K562 (cell line): ENCODE results near the gene CCDC200. TPM values are rescaled to one million over a fixed set of nuclear protein-coding genes. Genes with fewer than 3 reads are reported as not detected.

Source experiments
- GABPB1 ChIP-seq: sonication (generic); formaldehyde crosslinking; IDR thresholded peaks from 2 replicates; pipeline ENCODE4 v1.8.0; 2022; ENCODE audit warnings: mild to moderate bottlenecking, missing genetic modification reagents
- IFI16 ChIP-seq: fragments of 250-450 bp; sonication (Bioruptor Pico); IDR thresholded peaks from 2 replicates; pipeline ENCODE4 v2.1.2; 2022; ENCODE audit warnings: mild to moderate bottlenecking, inconsistent platforms
- MTA2 ChIP-seq: fragments of 450-650 bp; IDR thresholded peaks from 2 replicates; pipeline ENCODE4 v1.6.1; 2016; ENCODE audit warnings: low read depth
- MTF1 ChIP-seq: fragments of 250-450 bp; sonication (Bioruptor Pico); IDR thresholded peaks from 2 replicates; pipeline ENCODE4 v1.9.0; 2021; ENCODE audit warnings: moderate library complexity, mild to moderate bottlenecking, inconsistent platforms, borderline replicate concordance
- NONO ChIP-seq, 2 experiments: fragments of 200-400 bp in 1 of 2; fragments of 450-650 bp in 1 of 2; formaldehyde crosslinking in 1 of 2; IDR thresholded peaks; 2 replicates each; pipeline ENCODE4 v1.6.1; 2017; ENCODE audit warnings: low read depth in 2 of 2, mild to moderate bottlenecking in 2 of 2, moderate library complexity in 2 of 2, low read length in 1 of 2
- POLR2A ChIP-seq: fragments of 450-650 bp; conservative IDR thresholded peaks from 2 replicates; pipeline ENCODE4 v1.6.1; 2016
- POLR2H ChIP-seq: IDR thresholded peaks from 2 replicates; pipeline ENCODE4 v1.6.1; 2016; ENCODE audit warnings: missing genetic modification characterization, low read depth, mild to moderate bottlenecking, control low read depth, missing compliant biosample characterization, moderate library complexity
- PRPF4 ChIP-seq: fragments of 200-400 bp; formaldehyde crosslinking; IDR thresholded peaks from one replicate; pipeline ENCODE4 v1.6.1; 2017; ENCODE audit warnings: low read length, low read depth, mild to moderate bottlenecking; ENCODE audit not compliant: insufficient read depth, poor library complexity, severe bottlenecking
- SMAD4 ChIP-seq: fragments of 250-450 bp; sonication (Bioruptor Pico); conservative IDR thresholded peaks from 2 replicates; pipeline ENCODE4 v1.8.0; 2021; ENCODE audit warnings: inconsistent platforms, mild to moderate bottlenecking, moderate library complexity
- SRSF7 ChIP-seq: fragments of 200-400 bp; formaldehyde crosslinking; optimal IDR thresholded peaks from 2 replicates; pipeline ENCODE3; 2017; ENCODE audit warnings: mild to moderate bottlenecking, low read depth, low read length
- TEAD4 ChIP-seq, 2 experiments: sonication (generic) in 1 of 2; formaldehyde crosslinking in 1 of 2; IDR thresholded peaks; 2 replicates each; pipeline versions ENCODE4 v1.6.1 to v1.8.0; 2012 to 2022; ENCODE audit warnings: borderline replicate concordance in 1 of 2, inconsistent platforms in 1 of 2, low read length in 1 of 2, mild to moderate bottlenecking in 1 of 2, missing genetic modification reagents in 1 of 2
- WHSC1 ChIP-seq: IDR thresholded peaks from one replicate; pipeline ENCODE4 v1.6.1; 2012; ENCODE audit warnings: low read length, control low read depth, inconsistent platforms
- YY1 ChIP-seq, 3 experiments: IDR thresholded peaks; 2 replicates each; pipeline ENCODE4 v1.6.1; 2011; ENCODE audit warnings: low read length in 2 of 3, mild to moderate bottlenecking in 2 of 3, moderate library complexity in 2 of 3, borderline replicate concordance in 1 of 3, control low read depth in 1 of 3, low read depth in 1 of 3; ENCODE audit not compliant: insufficient read depth in 3 of 3, insufficient replicate concordance in 2 of 3, control insufficient read depth in 1 of 3, insufficient read length in 1 of 3; ENCODE audit errors: extremely low read depth in 1 of 3
- ZBTB5 ChIP-seq: fragments of 450-650 bp; IDR thresholded peaks from 2 replicates; pipeline ENCODE4 v1.6.1; 2017; ENCODE audit warnings: antibody characterized with exemption
- ZNF121 ChIP-seq: sonication (generic); formaldehyde crosslinking; conservative IDR thresholded peaks from 2 replicates; pipeline ENCODE4 v1.8.0; 2022; ENCODE audit warnings: missing genetic modification reagents
- ZNF146 ChIP-seq: IDR thresholded peaks from one replicate; pipeline ENCODE4 v1.6.1; 2018; ENCODE audit warnings: missing compliant biosample characterization; ENCODE audit not compliant: unreplicated experiment
- ZNF217 ChIP-seq: sonication (generic); formaldehyde crosslinking; IDR thresholded peaks from 2 replicates; pipeline ENCODE4 v1.8.0; 2022; ENCODE audit warnings: mild to moderate bottlenecking, missing genetic modification reagents
- polyA plus RNA-seq, 8 experiments: library from polyadenylated mRNA; depleted of rRNA in 4 of 8; stranded (reverse) in 5 of 8; unstranded in 3 of 8; fragments of >200 nt; fragmentation: Nextera tagmentation in 2 of 8; fragmentation: Illumina TruSeq in 1 of 8; extraction: Ambion mirVana in 2 of 8; extraction: Trizol in 1 of 8; gene quantifications; 2 replicates each; pipeline versions ENCODE4 v1.2.1 to v1.2.3, GENCODE V29; 2011 to 2014; ENCODE audit warnings: inconsistent platforms in 1 of 8, missing spikeins in 1 of 8
- total RNA-seq, 7 experiments: library from RNA; depleted of rRNA in 6 of 7; stranded (reverse); fragments of >200 nt in 6 of 7; fragmentation: Illumina TruSeq in 2 of 7; extraction: Trizol in 2 of 7; gene quantifications; 2 replicates each; pipeline versions ENCODE4 v1.2.1 to v1.2.3, GENCODE V29; 2011 to 2021; ENCODE audit warnings: low replicate concordance in 1 of 7
- TF ChIP-seq, protein P1 (sequence below): conservative IDR thresholded peaks from 2 replicates; pipeline ENCODE4 v1.6.1; 2011; ENCODE audit warnings: low read depth, mild to moderate bottlenecking, low read length; ENCODE audit not compliant: control insufficient read depth
- TF ChIP-seq, protein P2 (sequence below): IDR thresholded peaks from 2 replicates; pipeline ENCODE4 v1.6.1; 2012; ENCODE audit warnings: low read depth, low read length, improper control_type of control experiment, borderline replicate concordance
- TF ChIP-seq, protein P3 (sequence below): IDR thresholded peaks from 2 replicates; pipeline ENCODE4 v1.6.1; 2016; ENCODE audit warnings: missing genetic modification characterization, missing compliant biosample characterization

Gene CCDC200
- total and polyA plus RNA-seq, 9 of the 15 experiments (the other 6 are each of a cell fraction or from before 2014, with no cell fraction given), result 0.14 TPM; not detected in 8

- TF ChIP-seq, protein P1, sequence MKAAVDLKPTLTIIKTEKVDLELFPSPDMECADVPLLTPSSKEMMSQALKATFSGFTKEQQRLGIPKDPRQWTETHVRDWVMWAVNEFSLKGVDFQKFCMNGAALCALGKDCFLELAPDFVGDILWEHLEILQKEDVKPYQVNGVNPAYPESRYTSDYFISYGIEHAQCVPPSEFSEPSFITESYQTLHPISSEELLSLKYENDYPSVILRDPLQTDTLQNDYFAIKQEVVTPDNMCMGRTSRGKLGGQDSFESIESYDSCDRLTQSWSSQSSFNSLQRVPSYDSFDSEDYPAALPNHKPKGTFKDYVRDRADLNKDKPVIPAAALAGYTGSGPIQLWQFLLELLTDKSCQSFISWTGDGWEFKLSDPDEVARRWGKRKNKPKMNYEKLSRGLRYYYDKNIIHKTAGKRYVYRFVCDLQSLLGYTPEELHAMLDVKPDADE, result no peak
- TF ChIP-seq POLR2H (tag), result no peak; the same call in 1 of the 2 replicates
- TF ChIP-seq WHSC1, result no peak
- no peak for TF ChIP-seq SMAD4 (CRISPR knock-in tag)
- TF ChIP-seq, protein P2, sequence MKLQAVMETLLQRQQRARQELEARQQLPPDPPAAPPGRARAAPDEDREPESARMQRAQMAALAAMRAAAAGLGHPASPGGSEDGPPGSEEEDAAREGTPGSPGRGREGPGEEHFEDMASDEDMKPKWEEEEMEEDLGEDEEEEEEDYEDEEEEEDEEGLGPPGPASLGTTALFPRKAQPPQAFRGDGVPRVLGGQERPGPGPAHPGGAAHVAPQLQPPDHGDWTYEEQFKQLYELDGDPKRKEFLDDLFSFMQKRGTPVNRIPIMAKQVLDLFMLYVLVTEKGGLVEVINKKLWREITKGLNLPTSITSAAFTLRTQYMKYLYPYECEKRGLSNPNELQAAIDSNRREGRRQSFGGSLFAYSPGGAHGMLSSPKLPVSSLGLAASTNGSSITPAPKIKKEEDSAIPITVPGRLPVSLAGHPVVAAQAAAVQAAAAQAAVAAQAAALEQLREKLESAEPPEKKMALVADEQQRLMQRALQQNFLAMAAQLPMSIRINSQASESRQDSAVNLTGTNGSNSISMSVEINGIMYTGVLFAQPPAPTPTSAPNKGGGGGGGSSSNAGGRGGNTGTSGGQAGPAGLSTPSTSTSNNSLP, result no peak
- TF ChIP-seq PRPF4, result no peak
- TF ChIP-seq, protein P3, sequence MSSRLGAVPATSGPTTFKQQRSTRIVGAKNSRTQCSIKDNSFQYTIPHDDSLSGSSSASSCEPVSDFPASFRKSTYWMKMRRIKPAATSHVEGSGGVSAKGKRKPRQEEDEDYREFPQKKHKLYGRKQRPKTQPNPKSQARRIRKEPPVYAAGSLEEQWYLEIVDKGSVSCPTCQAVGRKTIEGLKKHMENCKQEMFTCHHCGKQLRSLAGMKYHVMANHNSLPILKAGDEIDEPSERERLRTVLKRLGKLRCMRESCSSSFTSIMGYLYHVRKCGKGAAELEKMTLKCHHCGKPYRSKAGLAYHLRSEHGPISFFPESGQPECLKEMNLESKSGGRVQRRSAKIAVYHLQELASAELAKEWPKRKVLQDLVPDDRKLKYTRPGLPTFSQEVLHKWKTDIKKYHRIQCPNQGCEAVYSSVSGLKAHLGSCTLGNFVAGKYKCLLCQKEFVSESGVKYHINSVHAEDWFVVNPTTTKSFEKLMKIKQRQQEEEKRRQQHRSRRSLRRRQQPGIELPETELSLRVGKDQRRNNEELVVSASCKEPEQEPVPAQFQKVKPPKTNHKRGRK (tag), result no peak
- no peak for TF ChIP-seq ZNF121 (CRISPR knock-in tag)
- no peak for TF ChIP-seq ZNF146 (CRISPR knock-in tag)
- TF ChIP-seq POLR2A, result no peak
- no peak; the same call in 1 of the 2 replicates for TF ChIP-seq GABPB1
- no peak for TF ChIP-seq SRSF7
- TF ChIP-seq TEAD4 (IDR thresholded peaks at IDR 0.05; ENCODE audit: low read length), result 0 out of 2 replicates have a peak, but pooled peaks have one; percentile 22
- no peak for TF ChIP-seq TEAD4 (CRISPR knock-in tag; IDR thresholded peaks at IDR 0.05; ENCODE audit: borderline replicate concordance)
- no peak for TF ChIP-seq IFI16 (CRISPR knock-in tag)
- no peak for TF ChIP-seq NONO (IDR thresholded peaks at IDR 0.05; ENCODE audit: low read depth in 2 of 2, low read length in 1 of 2)
- TF ChIP-seq MTF1 (CRISPR knock-in tag), result no peak
- TF ChIP-seq MTA2, result no peak
- no peak for TF ChIP-seq ZBTB5
- no peak for TF ChIP-seq ZNF217 (CRISPR knock-in tag)
- no peak for TF ChIP-seq YY1 (IDR thresholded peaks at IDR 0.05; ENCODE audit: borderline replicate concordance in 1 of 3, control insufficient read depth in 1 of 3, extremely low read depth in 1 of 3, insufficient read depth in 3 of 3, insufficient read length in 1 of 3, insufficient replicate concordance in 2 of 3, low read depth in 1 of 3, low read length in 2 of 3)
Measured at GRCh38 chr17:43171586-43172487, 56.6 kb downstream of the CCDC200 start (continued).
